ENCODE measurements around the gene ROR2.

DNA sequence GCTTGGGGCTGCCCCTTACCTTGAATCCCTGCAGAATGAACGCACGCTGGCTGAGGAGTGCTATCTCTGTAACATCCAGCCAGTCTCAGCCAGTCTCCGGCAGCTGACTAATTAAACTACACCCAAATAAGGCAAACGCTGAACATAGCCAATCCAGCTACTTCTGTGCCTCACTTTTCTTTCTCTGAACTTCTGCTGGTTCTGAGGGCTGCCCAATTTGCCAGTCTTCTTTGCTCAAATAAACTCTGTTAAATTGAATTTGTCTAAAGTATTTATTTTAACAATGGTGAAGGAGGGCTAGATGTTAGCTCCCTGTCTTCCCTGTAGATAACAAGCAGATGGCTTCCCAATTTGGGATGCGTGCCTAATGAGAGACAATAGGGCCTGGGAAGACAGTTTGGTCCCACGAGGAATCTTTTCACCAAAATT is 372.4 kb downstream of the ROR2 start:
- TF ChIP-seq YY1 (IDR thresholded peaks at IDR 0.05; ENCODE audit: low read depth, low read length) (no peak), POLR2A (IDR thresholded peaks at IDR 0.05; ENCODE audit: control extremely low read depth in 1 of 2, low read depth in 2 of 2, low read length in 2 of 2) (no peak), CHD2 (IDR thresholded peaks at IDR 0.05; ENCODE audit: low read length) (no peak)
- TF ChIP-seq, protein P1, sequence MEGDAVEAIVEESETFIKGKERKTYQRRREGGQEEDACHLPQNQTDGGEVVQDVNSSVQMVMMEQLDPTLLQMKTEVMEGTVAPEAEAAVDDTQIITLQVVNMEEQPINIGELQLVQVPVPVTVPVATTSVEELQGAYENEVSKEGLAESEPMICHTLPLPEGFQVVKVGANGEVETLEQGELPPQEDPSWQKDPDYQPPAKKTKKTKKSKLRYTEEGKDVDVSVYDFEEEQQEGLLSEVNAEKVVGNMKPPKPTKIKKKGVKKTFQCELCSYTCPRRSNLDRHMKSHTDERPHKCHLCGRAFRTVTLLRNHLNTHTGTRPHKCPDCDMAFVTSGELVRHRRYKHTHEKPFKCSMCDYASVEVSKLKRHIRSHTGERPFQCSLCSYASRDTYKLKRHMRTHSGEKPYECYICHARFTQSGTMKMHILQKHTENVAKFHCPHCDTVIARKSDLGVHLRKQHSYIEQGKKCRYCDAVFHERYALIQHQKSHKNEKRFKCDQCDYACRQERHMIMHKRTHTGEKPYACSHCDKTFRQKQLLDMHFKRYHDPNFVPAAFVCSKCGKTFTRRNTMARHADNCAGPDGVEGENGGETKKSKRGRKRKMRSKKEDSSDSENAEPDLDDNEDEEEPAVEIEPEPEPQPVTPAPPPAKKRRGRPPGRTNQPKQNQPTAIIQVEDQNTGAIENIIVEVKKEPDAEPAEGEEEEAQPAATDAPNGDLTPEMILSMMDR (IDR thresholded peaks at IDR 0.05; ENCODE audit: control extremely low read depth in 1 of 3, insufficient read depth in 1 of 3, low read depth in 1 of 3, low read length in 3 of 3), result no peak

All from H1 (cell line).